GM19023 (cell line): ENCODE data around the gene NTRK1.
"Not testable (repeated sequence)": the region's sequence is repeated elsewhere in the genome, so short reads cannot be mapped to it uniquely, and the experiment has no call there.

ENCODE experiments used
- ATAC-seq: cut with Tn5 transposase; IDR thresholded peaks from one replicate; pipeline ENCODE4 v1.9.1; 2021; ENCODE audit warnings: mild to moderate bottlenecking, moderate library complexity; ENCODE audit not compliant: unreplicated experiment

NTRK1 gene

DNA sequence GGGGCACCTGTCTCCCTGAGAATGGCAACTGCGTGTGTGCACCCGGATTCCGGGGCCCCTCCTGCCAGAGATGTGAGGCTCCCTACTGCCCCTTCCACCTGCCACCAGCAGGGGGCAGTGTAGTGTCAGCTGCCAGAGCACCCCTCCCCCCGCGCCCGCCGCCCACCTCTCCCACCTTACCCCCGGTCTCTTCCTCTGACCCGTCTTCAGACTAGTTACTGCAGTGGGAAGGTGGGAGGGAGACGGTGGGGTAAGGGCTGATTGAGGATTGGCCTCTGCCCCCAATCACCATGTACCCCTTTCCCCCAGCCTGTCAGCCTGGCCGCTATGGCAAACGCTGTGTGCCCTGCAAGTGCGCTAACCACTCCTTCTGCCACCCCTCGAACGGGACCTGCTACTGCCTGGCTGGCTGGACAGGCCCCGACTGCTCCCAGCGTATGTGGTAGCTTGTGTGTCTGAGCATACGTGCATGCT lies 49.7 kb downstream of the NTRK1 start:
- no peak for ATAC-seq

DNA sequence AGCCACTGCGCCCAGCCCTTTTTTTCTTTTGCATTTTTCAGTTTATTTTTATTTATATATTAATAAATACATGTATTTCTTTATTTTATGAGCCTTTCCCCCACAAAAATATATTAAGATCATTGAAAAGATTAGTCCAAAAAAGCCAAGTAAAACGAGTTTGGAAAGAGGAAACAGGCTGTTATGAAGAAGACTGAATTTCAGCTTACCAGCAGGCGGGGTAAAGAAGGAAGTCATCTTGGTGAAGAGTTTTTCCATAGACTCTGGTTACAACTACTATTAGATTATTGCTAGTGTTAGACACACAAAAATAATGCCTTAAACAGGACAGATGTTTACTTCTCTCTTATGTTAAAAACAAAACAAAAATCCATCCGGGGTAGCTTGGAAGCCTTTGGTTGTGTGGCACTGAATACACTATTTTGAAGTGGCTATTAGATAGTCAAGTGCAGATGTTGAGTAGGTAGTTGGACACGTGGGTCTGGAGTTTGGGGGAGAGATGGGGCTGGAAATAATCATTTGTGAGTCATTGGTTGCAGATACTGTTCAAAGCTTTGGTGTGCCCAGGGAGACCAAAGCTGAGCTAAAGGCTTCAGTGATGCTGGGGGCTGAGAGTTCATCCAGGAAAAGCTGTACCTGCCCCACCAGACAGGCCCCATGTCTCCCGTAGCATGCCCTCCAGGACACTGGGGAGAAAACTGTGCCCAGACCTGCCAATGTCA lies 51.1 kb downstream of the NTRK1 start:
- no peak for ATAC-seq

DNA sequence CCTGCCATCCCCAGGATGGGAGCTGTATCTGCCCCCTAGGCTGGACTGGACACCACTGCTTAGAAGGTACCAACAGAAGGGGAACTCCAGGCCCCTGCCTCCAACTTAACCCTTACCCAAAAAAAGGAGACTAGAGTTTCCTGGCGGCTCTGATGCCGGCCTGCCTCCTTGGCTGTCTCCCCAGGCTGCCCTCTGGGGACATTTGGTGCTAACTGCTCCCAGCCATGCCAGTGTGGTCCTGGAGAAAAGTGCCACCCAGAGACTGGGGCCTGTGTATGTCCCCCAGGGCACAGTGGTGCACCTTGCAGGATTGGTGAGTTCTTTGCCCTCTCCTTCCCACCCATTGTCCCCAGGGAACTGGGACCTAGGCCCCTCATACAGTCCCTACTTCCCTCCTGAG lies 51.6 kb downstream of the NTRK1 start:
- ATAC-seq, result no peak

DNA sequence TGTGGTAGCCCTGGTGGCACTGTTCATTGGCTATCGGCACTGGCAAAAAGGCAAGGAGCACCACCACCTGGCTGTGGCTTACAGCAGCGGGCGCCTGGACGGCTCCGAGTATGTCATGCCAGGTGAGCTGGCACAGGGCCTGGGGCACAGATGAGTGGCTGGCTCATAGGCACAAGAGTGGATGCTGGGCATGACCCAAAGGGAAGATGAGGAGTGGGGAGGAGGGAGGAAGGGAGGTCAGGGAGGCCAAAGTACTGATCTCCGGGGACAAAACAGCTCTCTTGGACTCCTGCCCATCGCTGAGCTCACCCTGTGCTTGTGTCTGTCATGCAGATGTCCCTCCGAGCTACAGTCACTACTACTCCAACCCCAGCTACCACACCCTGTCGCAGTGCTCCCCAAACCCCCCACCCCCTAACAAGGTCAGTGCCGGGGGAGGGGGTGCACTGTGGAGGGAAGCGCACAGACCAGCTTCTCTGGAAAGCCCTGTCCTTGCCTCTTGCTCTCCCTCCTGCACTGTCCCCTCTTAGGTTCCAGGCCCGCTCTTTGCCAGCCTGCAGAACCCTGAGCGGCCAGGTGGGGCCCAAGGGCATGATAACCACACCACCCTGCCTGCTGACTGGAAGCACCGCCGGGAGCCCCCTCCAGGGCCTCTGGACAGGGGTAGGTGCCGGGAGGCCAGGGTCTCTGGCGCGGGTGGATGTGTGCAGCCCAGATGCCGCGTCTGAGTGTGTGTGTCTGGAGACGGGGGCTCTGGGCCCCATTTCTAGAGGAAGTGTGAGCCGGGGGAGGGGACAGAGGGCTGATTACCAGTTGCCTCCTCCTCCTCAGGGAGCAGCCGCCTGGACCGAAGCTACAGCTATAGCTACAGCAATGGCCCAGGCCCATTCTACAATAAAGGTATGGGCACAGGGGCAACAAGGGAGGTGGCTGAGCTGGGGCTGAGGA lies 52.5 kb downstream of the NTRK1 start:
- no peak for ATAC-seq

DNA sequence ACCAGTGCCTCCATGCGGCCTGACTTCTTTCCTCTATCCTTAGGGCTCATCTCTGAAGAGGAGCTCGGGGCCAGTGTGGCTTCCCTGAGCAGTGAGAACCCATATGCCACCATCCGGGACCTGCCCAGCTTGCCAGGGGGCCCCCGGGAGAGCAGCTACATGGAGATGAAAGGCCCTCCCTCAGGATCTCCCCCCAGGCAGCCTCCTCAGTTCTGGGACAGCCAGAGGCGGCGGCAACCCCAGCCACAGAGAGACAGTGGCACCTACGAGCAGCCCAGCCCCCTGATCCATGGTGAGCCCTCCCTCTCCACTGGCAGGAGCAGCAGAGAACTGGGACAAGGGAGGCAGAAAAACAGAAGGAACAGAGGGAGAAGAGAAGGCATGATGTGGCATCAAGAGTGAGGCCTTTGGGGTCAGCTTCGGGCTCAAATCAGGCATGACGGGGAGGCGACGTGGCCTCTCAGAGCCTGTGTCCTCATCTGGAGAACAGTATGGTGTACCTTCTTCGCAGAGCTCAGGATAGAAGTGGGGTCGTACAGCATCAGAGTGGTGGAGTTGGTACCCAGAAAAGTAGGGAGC lies 53.2 kb downstream of the NTRK1 start:
- no peak for ATAC-seq

DNA sequence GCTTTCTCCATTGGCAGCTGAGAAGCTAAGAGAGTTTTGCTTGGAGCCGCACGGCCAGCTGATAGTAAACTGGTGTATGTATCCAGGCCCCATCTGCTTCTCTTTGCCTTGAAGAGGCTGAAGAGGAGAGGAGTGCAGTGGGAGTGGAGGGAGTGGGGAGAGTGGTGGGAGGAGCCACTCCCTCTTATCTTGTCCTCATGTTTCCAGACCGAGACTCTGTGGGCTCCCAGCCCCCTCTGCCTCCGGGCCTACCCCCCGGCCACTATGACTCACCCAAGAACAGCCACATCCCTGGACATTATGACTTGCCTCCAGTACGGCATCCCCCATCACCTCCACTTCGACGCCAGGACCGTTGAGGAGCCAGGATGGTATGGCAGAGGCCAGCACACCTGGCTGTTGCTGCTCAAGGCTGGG lies 53.8 kb downstream of the NTRK1 start:
- ATAC-seq, result no peak

DNA sequence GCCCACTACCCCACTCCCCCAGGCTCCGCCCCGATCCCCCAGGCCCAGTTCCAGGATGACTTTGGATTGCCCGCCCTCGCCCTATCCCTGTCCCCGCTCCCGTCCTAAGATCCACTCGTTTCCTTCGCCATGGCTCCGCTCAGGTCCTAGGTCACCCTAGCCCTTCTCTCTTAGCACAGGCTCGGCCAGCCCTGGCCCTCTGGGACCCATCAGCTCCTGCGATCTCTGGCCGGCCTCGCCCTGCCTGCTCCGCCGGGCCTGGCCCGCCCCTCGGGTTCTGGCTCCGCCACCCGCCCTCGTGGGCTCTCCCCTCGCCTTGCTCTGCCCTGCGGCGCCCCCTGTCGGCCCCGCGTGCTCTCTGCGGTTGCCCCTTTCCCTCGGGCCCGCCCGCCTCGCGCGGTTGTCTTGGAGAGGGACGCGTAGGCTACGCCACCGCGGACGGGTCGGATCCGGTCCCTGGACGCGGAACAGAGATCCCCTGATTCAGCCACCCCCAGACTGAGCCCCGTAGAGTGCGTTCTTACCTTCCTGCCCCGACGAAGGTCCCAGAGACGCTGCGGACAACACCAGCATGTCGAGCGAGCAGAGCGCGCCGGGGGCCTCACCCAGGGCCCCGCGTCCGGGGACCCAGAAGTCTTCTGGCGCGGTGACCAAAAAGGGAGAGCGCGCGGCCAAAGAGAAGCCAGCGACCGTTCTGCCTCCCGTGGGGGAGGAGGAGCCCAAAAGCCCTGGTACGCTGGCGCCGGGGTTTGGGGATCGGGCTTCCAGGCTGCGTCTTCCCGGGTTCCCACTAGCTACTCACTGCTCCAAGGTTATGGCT lies 59.8 kb downstream of the NTRK1 start, which contains the start of gene LRRC71:
Gene LRRC71 (plus strand): TSS at position 400 of the 820 bp plus-strand sequence. CDS start 172 bp downstream, at position 572.
- no peak for ATAC-seq

DNA sequence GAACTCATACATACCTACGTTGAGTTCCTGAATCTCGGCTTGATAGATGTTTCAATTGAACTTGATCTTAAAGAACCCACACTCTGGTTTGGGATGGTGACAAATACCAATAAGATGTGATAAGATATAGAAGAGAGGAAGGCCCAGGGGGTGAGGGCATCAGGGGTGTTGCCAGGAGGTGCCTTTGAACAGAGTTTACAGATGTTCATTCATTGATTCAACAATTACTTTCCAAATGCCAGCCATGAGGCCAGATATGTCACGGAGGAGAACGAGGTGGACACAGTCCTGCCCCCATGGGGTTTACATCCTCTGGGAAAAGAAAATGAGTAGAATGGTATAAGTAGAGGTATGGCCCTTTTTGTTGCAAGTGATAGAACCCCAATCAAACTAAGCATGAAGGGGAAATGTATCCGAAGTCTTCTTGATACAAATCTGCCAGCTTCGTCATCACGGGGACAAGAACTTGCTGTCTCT lies 60.4 kb downstream of the NTRK1 start:
- no peak for ATAC-seq

DNA sequence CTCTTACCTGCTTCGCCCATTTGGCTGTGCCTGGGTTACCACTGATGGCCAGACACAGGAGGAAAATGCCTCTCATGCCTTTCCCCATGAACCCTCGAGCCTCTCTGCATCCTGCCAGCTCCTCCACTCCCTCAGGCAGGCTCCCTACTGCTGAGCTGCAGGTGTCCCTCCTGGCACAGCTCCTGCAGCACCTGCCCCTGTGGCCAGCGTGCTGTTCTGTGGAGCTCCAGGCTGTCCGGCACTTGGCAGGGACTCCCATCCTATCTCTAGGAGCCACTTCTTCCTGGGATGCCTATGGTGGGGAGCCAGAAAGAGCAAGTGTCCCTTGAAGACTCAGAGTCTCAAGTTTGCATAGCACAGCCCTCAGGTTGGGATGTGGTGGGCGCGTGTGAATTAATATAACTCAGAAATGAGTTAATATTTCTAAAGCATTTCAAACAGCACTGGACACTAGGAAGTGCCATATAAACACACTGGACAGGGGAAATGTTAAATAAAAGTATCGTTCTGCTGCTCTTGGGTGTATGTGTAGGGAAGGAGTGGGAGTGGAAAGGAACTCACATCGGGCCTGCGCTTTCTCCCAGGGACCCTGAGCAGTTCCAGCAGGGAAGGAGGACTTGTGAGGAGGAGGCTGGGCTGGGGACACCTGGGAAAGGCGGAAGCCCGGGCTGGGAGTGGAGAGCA lies 62.5 kb downstream of the NTRK1 start:
- no peak for ATAC-seq

DNA sequence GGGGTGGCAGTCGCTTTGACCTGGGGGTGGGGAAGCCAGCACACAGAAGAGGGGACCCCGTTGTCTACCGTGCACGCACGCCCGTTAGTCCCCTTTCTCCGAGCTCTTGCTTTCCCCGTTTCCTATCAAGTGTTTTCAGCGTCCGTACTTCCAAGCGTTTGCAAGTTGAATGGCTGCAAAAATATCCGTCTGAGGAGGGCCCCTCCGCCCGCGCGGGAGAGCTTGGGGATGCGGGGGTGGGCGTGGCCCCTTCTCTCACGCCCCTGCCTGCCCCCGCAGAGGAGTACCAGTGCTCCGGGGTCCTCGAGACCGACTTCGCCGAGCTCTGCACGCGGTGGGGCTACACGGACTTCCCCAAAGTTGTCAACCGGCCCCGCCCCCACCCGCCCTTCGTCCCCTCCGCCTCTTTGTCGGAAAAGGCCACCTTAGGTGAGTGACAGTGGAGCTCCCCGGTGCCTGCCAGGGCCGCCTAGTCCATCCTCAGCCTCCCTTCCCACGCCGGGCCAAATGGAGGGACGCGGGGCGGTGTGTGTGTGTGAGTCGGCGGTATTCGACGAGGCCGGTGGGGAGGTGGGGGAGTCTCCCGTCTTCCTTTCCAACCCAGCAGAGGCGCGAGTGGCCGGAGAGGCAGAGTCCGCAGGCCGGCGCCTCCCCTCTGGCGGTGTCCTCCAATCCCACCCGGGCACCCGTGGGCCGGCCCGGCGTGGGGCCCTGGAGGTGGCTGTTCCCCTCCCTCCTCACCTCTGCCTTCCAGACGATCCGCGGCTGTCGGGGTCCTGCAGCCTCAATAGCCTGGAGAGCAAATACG lies 63.2 kb downstream of the NTRK1 start:
- no peak for ATAC-seq

DNA sequence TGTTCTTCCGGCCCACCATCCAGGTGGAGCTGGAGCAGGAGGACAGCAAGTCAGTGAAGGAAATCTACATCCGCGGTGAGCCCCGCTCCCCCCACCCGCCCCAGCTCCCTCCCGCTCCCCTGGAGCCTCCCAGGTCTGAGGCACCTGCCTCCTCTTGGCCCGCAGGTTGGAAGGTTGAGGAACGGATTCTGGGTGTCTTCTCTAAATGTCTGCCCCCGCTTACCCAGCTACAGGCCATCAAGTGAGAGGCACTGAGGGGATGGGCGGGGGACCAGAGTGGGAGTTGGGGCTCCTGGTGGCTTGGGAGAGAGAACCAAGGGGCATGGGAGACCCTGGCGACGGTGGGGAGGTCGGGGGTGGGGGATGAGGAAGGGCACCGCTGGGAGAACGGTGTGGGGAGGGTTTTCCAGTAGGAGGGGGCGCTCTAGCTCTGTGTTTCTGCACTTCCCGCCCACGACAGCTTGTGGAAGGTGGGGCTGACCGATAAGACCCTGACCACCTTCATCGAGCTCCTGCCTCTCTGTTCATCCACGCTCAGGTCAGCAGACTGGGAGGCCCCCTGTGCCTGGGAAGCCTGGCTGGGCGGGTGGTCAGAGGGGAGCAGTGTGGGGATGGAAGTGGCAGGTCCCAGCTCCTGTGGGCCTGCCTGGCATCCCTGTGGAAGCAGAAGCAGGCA lies 64.0 kb downstream of the NTRK1 start:
- ATAC-seq, result no peak

DNA sequence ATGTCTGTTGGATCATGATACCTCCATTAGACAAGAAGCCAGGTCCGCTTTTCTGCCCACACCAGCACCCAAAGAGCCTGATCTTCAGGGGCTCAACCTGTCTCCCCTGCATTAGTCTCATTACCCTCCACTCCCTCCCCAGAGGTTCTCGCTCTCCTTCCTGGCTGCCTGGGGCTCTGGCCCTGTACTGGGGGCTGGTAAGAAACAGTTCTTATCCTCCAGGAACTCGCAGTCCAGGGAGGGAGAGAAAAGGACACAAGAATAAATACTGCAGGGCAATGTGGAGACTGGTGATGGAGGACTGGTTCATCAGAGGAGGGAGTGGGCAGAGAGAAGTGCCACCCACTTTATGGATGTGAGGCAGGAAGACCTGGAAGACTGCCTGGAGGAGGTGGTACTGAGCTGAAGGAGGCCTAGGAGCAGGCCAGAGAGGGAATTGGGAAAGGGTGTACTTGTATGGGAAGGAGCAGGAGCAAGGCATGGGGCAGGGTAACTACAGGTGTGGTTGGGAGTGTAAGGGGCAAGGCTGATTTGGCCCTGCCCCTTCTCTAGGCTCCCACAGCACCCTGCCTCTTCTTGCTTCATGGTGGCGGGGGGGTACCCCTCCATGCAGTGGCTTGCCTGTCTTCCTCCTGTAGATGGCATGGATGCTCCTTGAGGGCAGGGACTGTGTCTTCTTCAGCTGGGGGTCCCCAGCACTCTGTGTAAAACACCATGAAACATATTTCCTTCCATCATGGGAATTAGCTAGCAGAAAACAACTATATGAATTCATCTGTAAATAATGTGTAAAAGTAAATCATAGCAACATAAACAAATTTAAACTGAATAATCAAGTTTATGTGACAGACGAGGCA lies 64.7 kb downstream of the NTRK1 start:
- no peak for ATAC-seq

DNA sequence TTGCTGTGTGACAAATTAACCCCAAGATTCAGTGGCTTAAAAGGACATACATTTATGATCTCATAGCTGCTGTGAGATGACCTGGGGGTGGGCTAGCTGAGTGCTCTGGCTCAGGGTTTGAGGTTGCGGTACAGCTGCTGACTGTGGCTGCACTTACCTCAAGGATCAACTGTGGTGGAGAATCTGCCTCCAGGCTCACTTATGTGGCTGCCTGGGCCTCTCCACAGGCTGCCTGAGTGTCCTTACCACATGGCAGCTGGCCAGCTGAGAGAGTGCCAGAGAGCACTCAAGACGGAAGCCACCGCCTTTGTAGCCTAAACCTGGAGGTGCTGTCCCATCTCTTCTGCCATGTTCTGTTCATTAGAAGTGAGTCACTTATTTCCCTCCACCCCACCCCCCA lies 65.5 kb downstream of the NTRK1 start:
- no peak for ATAC-seq

DNA sequence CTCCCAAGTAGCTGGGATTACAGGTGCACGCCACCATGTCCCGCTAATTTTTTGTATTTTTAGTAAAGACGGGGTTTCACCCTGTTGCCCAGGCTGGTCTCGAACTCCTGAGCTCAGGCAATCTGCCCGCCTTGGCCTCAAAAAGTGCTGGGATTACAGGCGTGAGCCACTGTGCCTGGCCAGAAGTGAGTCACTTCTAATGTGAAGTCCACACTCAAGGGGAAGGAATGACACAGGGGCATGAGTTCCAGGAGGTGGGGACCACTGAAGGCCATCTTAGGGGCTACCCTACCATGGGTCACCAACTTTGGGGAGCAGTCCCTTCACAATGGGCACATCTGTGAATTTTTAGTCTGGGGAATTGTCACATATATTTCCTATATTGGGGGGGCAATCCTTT lies 66.0 kb downstream of the NTRK1 start:
- ATAC-seq, result not testable (repeated sequence)

DNA sequence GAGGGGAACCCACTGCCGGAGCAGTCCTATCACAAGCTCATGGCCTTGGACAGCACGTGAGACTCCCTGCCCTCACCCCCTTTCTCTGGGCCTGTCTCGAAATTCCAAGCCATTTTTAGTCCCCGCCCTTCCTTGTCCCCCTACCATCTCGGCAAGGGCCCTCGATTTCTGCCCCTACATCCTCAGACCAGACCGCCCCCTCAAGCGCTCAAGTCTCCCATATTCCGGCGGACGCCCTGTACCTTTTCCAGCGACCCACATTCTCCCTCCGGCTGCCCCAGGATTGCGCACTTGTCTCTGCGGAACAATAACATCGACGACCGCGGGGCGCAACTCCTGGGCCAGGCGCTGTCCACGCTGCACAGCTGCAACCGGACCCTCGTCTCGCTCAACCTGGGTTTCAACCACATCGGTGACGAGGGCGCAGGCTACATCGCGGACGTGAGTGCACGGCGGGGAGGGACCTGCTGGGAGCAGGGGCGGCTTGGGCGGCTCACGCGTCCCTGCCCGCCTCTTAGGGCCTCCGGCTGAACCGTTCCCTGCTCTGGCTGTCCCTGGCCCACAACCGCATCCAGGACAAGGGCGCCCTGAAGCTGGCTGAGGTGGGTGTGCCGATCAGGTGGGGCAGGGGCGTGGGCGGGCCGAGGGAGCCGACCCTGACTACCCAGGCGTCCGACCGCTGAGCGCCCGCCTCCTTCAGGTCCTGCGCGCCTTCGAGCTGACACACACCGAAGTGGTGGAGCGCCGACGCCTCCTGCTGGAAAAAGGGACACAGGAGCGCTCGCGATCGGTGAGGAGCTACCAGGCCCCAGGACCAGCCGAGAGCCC lies 66.8 kb downstream of the NTRK1 start:
- ATAC-seq, result no peak

DNA sequence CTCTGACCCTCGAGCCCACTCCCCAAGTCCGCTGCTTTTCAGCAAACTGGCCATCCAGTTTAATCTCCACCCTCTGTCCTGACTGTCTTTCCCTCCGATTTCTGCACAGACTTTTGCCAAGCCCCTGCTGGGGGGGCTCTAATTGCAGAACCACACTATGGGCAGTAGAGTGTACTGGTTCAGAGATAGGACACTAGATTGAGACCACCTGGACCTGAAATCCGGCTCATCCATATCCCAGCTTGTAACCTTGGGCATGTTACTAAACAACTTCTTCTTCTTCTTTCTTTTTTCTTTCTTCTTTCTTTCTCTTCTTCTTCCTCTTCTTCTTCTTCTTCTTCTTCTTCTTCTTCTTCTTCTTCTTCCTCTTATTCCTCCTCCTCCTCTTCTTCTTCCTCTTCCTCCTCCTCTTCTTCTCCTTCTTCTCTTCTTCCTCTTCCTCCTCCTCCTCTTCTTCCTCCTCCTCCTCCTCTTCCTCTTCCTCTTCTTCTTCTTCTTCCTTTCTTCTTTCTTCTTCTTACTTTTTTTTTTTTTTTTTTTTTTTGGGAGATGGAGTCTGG lies 67.5 kb downstream of the NTRK1 start:
- no peak for ATAC-seq
